Measurements from ENCODE around the gene CAMSAP1. TPM values are rescaled to one million over a fixed set of nuclear protein-coding genes. Genes with fewer than 3 reads are reported as not detected.

Gene CAMSAP1
- total and polyA plus RNA-seq, 10 of the 15 experiments (the other 5 are each of a cell fraction or from before 2014, with no cell fraction given), result 1.4 to 24.7 (median 8.0) TPM

DNA sequence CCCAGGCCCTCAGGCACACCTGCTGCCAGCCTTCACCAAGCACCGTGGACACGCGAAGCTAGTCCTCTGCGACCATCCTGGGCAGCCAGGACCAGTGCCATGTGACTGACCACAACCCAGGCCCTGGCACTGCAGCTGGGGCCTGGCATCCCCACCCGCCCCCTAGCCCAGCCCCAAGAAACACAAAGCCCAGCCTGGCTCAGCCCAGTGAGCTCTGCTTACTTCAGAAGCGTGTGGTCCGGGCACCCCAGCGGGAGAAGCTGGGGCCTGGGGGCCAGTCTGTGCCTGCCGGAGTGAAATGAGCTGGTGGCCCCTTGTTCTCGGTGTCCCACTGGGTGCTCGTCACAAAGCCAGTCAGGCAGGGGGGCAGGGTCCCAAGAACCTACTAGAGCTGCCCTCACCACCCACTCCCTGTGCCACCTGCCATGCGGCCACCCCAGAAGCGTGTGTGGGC is 117.5 kb downstream of the CAMSAP1 start (continued):
- TF ChIP-seq POU2F2 (IDR thresholded peaks at IDR 0.05; ENCODE audit: borderline replicate concordance, low read depth, low read length) (no peak), SMARCA5 (IDR thresholded peaks at IDR 0.05) (no peak)

DNA sequence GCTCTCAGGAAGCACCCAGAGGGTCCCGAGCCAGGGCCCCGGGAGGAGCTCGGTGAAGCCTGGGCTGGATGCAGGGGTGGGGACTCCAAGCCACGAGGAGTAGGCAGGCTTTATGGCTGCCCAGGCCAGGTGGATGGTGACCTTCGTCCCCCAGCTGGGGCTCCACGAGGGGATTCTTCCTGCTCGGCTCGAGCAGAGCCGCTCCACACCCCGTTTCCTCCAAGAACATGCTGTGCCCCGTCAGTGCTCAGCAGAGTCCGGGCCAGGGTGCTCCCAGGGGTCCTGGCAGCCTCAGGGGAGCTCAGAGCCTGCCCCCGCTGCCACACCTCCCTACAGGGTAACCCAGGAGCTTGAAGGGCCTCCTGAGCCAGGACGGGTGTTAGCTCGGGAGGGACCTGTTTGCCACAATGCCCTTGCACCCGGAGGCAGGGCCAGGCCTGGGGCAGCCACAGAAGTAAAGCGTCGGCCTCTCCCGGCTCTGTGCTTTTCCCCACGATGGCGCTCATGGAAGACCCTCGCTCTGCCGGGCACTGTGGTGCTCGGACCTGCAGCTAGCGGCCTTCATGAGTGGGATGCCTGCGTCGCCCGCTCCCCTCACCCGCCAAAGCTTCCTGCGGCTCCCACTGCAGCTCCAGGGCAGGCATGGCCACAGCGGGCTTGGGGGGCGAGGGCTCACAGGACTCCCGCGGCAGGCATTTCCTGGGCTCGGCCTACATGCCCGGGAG is 118.6 kb downstream of the CAMSAP1 start:
- no peak overlapping the region for H3K9ac ChIP-seq (ENCODE audit: control insufficient read depth, insufficient read depth, low read length)
- WGBS (ENCODE audit: insufficient coverage, insufficient replicate concordance, low lambda C conversion rate, missing lambda C conversion rate), result 26% methylated on average over 36 of the region's 36 CpGs
- no peak overlapping the region for H2AFZ ChIP-seq (ENCODE audit: control insufficient read depth, low read depth, low read length)
- SMC1A ChIA-PET (ENCODE audit: uncharacterized antibody, unreplicated experiment), result no interaction called here
- POLR2A ChIA-PET, result no interaction called here
- no peaks in the 10 kb centered on the region for H3K27me3 ChIP-seq (replicated peaks in 1 of 2; ENCODE audit: control insufficient read depth in 2 of 2, insufficient read depth in 2 of 2, low read length in 1 of 2)
- CTCF ChIA-PET, result no interaction called here
- DNase-seq (ENCODE audit: low read depth, low spot score) (no peak), ATAC-seq (no peak), FAIRE-seq (no peak)
- H3K4me1 ChIP-seq (ENCODE audit: control insufficient read depth, insufficient read depth, low read length), result no peaks in the 10 kb centered on the region
- no TSS peak for BruUV-seq (replicated peaks)
- H4K20me1 ChIP-seq (ENCODE audit: control insufficient read depth, insufficient read depth), result no peaks in the 10 kb centered on the region
- no peak overlapping the region for H3K4me2 ChIP-seq (ENCODE audit: control insufficient read depth, insufficient read depth)
- intact Hi-C loops (cut with micrococcal nuclease; ENCODE audit: unreplicated experiment) (no loop called here), in situ Hi-C loops (cut with MboI) (no loop called here)
- H3K9me3 ChIP-seq (replicated peaks; ENCODE audit: control insufficient read depth, insufficient read depth, low read length), result no peaks in the 10 kb centered on the region
- RAD21 ChIA-PET (ENCODE audit: unreplicated experiment), result no interaction called here
- no peak overlapping the region for H3K27ac ChIP-seq (ENCODE audit: control insufficient read depth, insufficient read depth)
- H3K36me3 ChIP-seq (ENCODE audit: control insufficient read depth in 2 of 2, insufficient read depth in 2 of 2, low read length in 1 of 2), result no peaks in the 10 kb centered on the region
- H3K4me3 ChIP-seq, result no peak overlapping the region
- no peaks in the 10 kb centered on the region for H3K79me2 ChIP-seq (ENCODE audit: control insufficient read depth, insufficient read depth, low read length)
- TF ChIP-seq, protein P1, sequence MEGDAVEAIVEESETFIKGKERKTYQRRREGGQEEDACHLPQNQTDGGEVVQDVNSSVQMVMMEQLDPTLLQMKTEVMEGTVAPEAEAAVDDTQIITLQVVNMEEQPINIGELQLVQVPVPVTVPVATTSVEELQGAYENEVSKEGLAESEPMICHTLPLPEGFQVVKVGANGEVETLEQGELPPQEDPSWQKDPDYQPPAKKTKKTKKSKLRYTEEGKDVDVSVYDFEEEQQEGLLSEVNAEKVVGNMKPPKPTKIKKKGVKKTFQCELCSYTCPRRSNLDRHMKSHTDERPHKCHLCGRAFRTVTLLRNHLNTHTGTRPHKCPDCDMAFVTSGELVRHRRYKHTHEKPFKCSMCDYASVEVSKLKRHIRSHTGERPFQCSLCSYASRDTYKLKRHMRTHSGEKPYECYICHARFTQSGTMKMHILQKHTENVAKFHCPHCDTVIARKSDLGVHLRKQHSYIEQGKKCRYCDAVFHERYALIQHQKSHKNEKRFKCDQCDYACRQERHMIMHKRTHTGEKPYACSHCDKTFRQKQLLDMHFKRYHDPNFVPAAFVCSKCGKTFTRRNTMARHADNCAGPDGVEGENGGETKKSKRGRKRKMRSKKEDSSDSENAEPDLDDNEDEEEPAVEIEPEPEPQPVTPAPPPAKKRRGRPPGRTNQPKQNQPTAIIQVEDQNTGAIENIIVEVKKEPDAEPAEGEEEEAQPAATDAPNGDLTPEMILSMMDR (IDR thresholded peaks at IDR 0.05 in 2 of 3, conservative IDR thresholded peaks at IDR 0.05 in 1 of 3; ENCODE audit: control insufficient read depth in 2 of 3, extremely low read depth in 1 of 3, insufficient read depth in 1 of 3, low read depth in 3 of 3, low read length in 3 of 3), result no peak
- TF ChIP-seq, protein P2, sequence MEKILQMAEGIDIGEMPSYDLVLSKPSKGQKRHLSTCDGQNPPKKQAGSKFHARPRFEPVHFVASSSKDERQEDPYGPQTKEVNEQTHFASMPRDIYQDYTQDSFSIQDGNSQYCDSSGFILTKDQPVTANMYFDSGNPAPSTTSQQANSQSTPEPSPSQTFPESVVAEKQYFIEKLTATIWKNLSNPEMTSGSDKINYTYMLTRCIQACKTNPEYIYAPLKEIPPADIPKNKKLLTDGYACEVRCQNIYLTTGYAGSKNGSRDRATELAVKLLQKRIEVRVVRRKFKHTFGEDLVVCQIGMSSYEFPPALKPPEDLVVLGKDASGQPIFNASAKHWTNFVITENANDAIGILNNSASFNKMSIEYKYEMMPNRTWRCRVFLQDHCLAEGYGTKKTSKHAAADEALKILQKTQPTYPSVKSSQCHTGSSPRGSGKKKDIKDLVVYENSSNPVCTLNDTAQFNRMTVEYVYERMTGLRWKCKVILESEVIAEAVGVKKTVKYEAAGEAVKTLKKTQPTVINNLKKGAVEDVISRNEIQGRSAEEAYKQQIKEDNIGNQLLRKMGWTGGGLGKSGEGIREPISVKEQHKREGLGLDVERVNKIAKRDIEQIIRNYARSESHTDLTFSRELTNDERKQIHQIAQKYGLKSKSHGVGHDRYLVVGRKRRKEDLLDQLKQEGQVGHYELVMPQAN (conservative IDR thresholded peaks at IDR 0.05), result no peak
